OCI-LY1 (cell line): ENCODE data around the gene MRPL40.

Experiments used
- EZH2 ChIP-seq: fragments of 200-600 bp; sonication (generic), shearing (Covaris generic); IDR thresholded peaks from 2 replicates; pipeline ENCODE4 v1.8.0; 2017; ENCODE audit warnings: borderline replicate concordance, mixed run types, mild to moderate bottlenecking, antibody characterized with exemption, low read length, moderate library complexity, mixed read lengths
- TF ChIP-seq, protein P1 (sequence below): fragments of 200-600 bp; sonication (generic), shearing (Covaris generic); IDR thresholded peaks from 2 replicates; pipeline ENCODE4 v1.5.1; 2017; ENCODE audit warnings: mild to moderate bottlenecking, antibody characterized with exemption, low read length, moderate library complexity, mixed read lengths

DNA sequence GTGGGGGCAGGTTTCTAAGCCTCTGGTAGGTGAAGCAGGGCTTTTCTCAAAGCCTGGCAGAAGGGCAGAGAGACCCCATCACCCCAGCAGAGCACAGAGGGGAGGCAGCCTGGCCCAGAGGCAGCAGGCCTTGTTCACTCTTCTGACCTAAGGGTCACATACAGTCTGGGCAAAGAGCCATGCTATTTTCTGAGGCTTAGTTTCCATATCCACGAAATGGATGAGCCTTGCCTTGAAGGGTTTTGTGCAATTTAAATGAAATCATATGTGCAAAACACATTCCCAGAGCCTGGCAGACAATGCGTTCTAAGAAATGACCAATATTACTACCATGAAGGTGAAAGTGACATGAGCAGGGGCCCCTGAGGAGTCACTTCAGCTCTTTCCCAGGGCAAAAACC, 45.3 kb upstream of the MRPL40 start:
- TF ChIP-seq, protein P1, sequence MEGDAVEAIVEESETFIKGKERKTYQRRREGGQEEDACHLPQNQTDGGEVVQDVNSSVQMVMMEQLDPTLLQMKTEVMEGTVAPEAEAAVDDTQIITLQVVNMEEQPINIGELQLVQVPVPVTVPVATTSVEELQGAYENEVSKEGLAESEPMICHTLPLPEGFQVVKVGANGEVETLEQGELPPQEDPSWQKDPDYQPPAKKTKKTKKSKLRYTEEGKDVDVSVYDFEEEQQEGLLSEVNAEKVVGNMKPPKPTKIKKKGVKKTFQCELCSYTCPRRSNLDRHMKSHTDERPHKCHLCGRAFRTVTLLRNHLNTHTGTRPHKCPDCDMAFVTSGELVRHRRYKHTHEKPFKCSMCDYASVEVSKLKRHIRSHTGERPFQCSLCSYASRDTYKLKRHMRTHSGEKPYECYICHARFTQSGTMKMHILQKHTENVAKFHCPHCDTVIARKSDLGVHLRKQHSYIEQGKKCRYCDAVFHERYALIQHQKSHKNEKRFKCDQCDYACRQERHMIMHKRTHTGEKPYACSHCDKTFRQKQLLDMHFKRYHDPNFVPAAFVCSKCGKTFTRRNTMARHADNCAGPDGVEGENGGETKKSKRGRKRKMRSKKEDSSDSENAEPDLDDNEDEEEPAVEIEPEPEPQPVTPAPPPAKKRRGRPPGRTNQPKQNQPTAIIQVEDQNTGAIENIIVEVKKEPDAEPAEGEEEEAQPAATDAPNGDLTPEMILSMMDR, result no peak
- no peak for TF ChIP-seq EZH2
